Panc1 (cell line): Measurements from ENCODE around the gene ALX4. TPM values are rescaled to one million over a fixed set of nuclear protein-coding genes. Genes with fewer than 3 reads are reported as not detected.

ENCODE experiments used
- ATAC-seq: fragments of 200-7000 bp; cut with Tn5 transposase; 2 replicates; pipeline ENCODE4 v1.9.1; 2020; ENCODE audit warnings: mild to moderate bottlenecking, moderate library complexity
- BruUV-seq: library from RNA; stranded (reverse); fragments of 400-500 nt; replicated peaks from 2 replicates; lab custom pipeline; 2021; lab: Mats Ljungman, UMichigan
- CTCF ChIA-PET: fragments of 300-600 bp; sonication (Branson Sonifier 250); formaldehyde crosslinking; loops from one replicate; lab custom pipeline; 2022; ENCODE audit warnings: antibody characterized with exemption; lab: Charles Lee
- POLR2A ChIA-PET: fragments of 300-600 bp; sonication (Branson Sonifier 250); formaldehyde crosslinking; loops from one replicate; lab custom pipeline; 2022; ENCODE audit warnings: antibody characterized with exemption; lab: Charles Lee
- DNase-seq: peaks from one replicate; pipeline ENCODE4 v3.0.0-alpha.2; 2010; ENCODE audit warnings: low read depth, low spot score
- H3K27ac ChIP-seq: 2 replicates; pipeline ENCODE4 v1.5.1; 2011; ENCODE audit warnings: mild to moderate bottlenecking, low read length, inconsistent platforms
- H3K27me3 ChIP-seq: fragments of 200-500 bp; sonication (Bioruptor generic); 2 replicates; pipeline ENCODE4 v1.6.0; 2014; ENCODE audit warnings: low read length, inconsistent platforms; ENCODE audit not compliant: control insufficient read depth, insufficient read depth
- H3K36me3 ChIP-seq: fragments of 200-500 bp; sonication (Bioruptor generic); 2 replicates; pipeline ENCODE4 v1.5.1; 2014; ENCODE audit warnings: inconsistent platforms, mild to moderate bottlenecking, low read length, moderate library complexity; ENCODE audit not compliant: control insufficient read depth, insufficient read depth
- H3K4me1 ChIP-seq: 2 replicates; pipeline ENCODE4 v1.5.1; 2011; ENCODE audit warnings: inconsistent platforms, mild to moderate bottlenecking, low read length, moderate library complexity; ENCODE audit not compliant: control insufficient read depth, insufficient read depth
- H3K4me3 ChIP-seq, 2 experiments: 2 replicates each; pipeline ENCODE4 v1.5.1; 2011 to 2012; ENCODE audit warnings: low read depth in 2 of 2, low read length in 2 of 2, mild to moderate bottlenecking in 2 of 2, inconsistent platforms in 1 of 2, moderate library complexity in 1 of 2
- H3K9me3 ChIP-seq: fragments of 200-500 bp; sonication (Bioruptor generic); 2 replicates; pipeline ENCODE4 v1.5.1; 2014; ENCODE audit warnings: low read depth, mild to moderate bottlenecking, inconsistent platforms, low read length, moderate library complexity; ENCODE audit not compliant: control insufficient read depth, insufficient read depth
- POLR2AphosphoS5 ChIP-seq: IDR thresholded peaks from 2 replicates; pipeline ENCODE4 v1.6.1; 2012; ENCODE audit warnings: mild to moderate bottlenecking, low read depth, low read length, moderate library complexity
- REST ChIP-seq, 2 experiments: IDR thresholded peaks; 2 replicates each; pipeline ENCODE4 v1.6.1; 2011 to 2012; ENCODE audit warnings: low read depth in 2 of 2, control low read depth in 1 of 2, low read length in 1 of 2, mild to moderate bottlenecking in 1 of 2, moderate library complexity in 1 of 2; ENCODE audit not compliant: insufficient read depth in 1 of 2
- SIN3A ChIP-seq: IDR thresholded peaks from 2 replicates; pipeline ENCODE4 v1.6.1; 2012; ENCODE audit warnings: low read depth, mild to moderate bottlenecking, low read length, moderate library complexity, borderline replicate concordance; ENCODE audit not compliant: insufficient read depth
- TCF7L2 ChIP-seq: IDR thresholded peaks from 2 replicates; pipeline ENCODE4 v1.6.1; 2011; ENCODE audit warnings: mild to moderate bottlenecking, low read depth, low read length, inconsistent platforms
- in situ Hi-C: cut with HindIII; loops from 2 replicates; pipeline ENCODE4 v1.10.0; 2016; ENCODE audit warnings: low sequenced_read_pairs, low pct_unique_long_range_greater_than_20kb
- intact Hi-C: fragments of 100-400 bp; cut with micrococcal nuclease; formaldehyde crosslinking; loops from one replicate; pipeline ENCODE4 v1.10.0; 2022; ENCODE audit not compliant: unreplicated experiment
- total RNA-seq: library from RNA; stranded (reverse); gene quantifications from one replicate; pipeline ENCODE4 v1.2.1, GENCODE V29; 2021; ENCODE audit not compliant: unreplicated experiment
- TF ChIP-seq, protein P1 (sequence below): fragments of 450-650 bp; IDR thresholded peaks from 2 replicates; pipeline ENCODE4 v1.5.1; 2017; ENCODE audit warnings: mild to moderate bottlenecking

ALX4 gene
- total RNA-seq, 1 experiment from 2014 or later, result 1.0 TPM

DNA sequence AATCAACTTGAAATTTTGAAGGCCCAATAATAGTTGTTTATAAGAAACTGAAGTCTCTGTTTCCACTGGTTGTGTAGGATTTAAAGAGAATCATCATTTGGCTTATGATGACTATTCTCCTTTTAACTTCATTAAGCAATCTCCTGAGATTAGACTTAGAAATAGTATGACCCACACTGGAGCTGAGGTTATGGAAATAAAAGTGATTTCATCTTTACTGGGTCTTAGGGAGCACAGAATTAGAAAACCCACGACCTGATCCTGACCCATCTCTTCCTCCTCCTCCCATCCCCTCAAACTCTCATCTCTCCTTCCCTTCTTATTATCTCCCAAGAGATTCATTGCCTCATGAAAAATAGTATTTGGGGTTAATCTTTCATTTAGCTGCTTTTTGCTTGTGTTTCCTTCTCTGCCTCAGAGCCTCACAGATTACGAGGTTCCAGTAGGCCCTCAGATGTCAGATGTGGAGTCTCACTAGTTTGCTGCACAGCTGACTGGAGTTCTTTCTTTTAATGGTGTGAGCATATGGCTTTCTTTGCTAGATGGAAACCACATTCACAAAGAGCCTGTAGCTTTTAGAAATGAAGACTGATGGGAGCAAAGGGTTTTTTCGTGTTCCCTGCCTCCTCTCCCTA is 85.0 kb downstream of the ALX4 start:
- TF ChIP-seq REST (IDR thresholded peaks at IDR 0.05; ENCODE audit: insufficient read depth in 1 of 2, low read depth in 2 of 2, low read length in 1 of 2) (no peak), SIN3A (no peak), POLR2AphosphoS5 (no peak), TCF7L2 (no peak)
- TF ChIP-seq, protein P1, sequence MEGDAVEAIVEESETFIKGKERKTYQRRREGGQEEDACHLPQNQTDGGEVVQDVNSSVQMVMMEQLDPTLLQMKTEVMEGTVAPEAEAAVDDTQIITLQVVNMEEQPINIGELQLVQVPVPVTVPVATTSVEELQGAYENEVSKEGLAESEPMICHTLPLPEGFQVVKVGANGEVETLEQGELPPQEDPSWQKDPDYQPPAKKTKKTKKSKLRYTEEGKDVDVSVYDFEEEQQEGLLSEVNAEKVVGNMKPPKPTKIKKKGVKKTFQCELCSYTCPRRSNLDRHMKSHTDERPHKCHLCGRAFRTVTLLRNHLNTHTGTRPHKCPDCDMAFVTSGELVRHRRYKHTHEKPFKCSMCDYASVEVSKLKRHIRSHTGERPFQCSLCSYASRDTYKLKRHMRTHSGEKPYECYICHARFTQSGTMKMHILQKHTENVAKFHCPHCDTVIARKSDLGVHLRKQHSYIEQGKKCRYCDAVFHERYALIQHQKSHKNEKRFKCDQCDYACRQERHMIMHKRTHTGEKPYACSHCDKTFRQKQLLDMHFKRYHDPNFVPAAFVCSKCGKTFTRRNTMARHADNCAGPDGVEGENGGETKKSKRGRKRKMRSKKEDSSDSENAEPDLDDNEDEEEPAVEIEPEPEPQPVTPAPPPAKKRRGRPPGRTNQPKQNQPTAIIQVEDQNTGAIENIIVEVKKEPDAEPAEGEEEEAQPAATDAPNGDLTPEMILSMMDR, result no peak
- no TSS peak for BruUV-seq
- Histone ChIP-seq H3K27me3 (no peaks in the 10 kb centered on the region), H3K27ac (no peak overlapping the region), H3K4me3 (no peak overlapping the region), H3K9me3 (no peaks in the 10 kb centered on the region), H3K36me3 (no peaks in the 10 kb centered on the region), H3K4me1 (no peaks in the 10 kb centered on the region)
- ATAC-seq, result no peak
- intact Hi-C loops (no loop called here), in situ Hi-C loops (no loop called here)
- ChIA-PET CTCF (no interaction called here), POLR2A (no interaction called here)
- DNase-seq, result no peak

- ChIA-PET CTCF (no interaction called here), POLR2A (interaction anchor here (0.7 kb wide), 1 partner anchor 54 kb away, joined by 3 read pairs; no protein-coding TSS in a partner anchor)
- TF ChIP-seq TCF7L2, result no peak
- TF ChIP-seq REST (IDR thresholded peaks at IDR 0.05; ENCODE audit: insufficient read depth in 1 of 2, low read depth in 2 of 2, low read length in 1 of 2), result no peak
- no peak for TF ChIP-seq POLR2AphosphoS5
- TF ChIP-seq, protein P1, result no peak
- TF ChIP-seq SIN3A, result no peak
- intact Hi-C loops, result no loop called here
- Histone ChIP-seq H3K4me3 (no peak overlapping the region), H3K9me3 (no peaks in the 10 kb centered on the region), H3K36me3 (no peaks in the 10 kb centered on the region), H3K27ac (no peak overlapping the region), H3K4me1 (no peaks in the 10 kb centered on the region), H3K27me3 (no peaks in the 10 kb centered on the region)
- DNase-seq, result no peak
- in situ Hi-C loops, result no loop called here
- no peak for ATAC-seq
- no TSS peak for BruUV-seq
Observed at GRCh38 chr11:44223238-44223637, 86.7 kb downstream of the ALX4 start.
